Fibroblast of lung (primary cell): ENCODE measurements around the gene EYA2. TPM values are rescaled to one million over a fixed set of nuclear protein-coding genes. Genes with fewer than 3 reads are reported as not detected.

ENCODE experiments used
- DNase-seq, 2 donors: peaks; one replicate each; pipeline versions ENCODE4 v3.0.0 to v3.0.0-alpha.2; 2010; ENCODE audit warnings: low read depth in 2 of 2
- H2AFZ ChIP-seq: 2 replicates; pipeline ENCODE4 v1.5.1; 2012; ENCODE audit warnings: low read length, control low read depth, inconsistent platforms
- H3K27ac ChIP-seq: 2 replicates; pipeline ENCODE4 v1.5.1; 2011; ENCODE audit warnings: low read length, control low read depth; ENCODE audit not compliant: insufficient read depth
- H3K27me3 ChIP-seq: 2 replicates; pipeline ENCODE4 v1.5.1; 2011; ENCODE audit warnings: mild to moderate bottlenecking, low read length; ENCODE audit not compliant: control insufficient read depth, insufficient read depth
- H3K36me3 ChIP-seq: 2 replicates; pipeline ENCODE4 v1.5.1; 2011; ENCODE audit warnings: low read length; ENCODE audit not compliant: control insufficient read depth, insufficient read depth
- H3K4me1 ChIP-seq: 2 replicates; pipeline ENCODE4 v1.5.1; 2011; ENCODE audit warnings: low read length; ENCODE audit not compliant: control insufficient read depth, insufficient read depth; ENCODE audit errors: extremely low read depth
- H3K4me2 ChIP-seq: 2 replicates; pipeline ENCODE4 v1.5.1; 2011; ENCODE audit warnings: low read length, control low read depth; ENCODE audit not compliant: insufficient read depth; ENCODE audit errors: extremely low read depth
- H3K4me3 ChIP-seq, 4 experiments: fragments of 200-600 bp in 1 of 4; sonication (generic) in 1 of 4; replicated peaks in 1 of 4; 2 replicates each; pipeline ENCODE4 v1.5.1; 2011 to 2016; ENCODE audit warnings: low read length in 4 of 4, low read depth in 3 of 4, mild to moderate bottlenecking in 3 of 4, control low read depth in 2 of 4, inconsistent platforms in 1 of 4, mixed read lengths in 1 of 4; ENCODE audit not compliant: insufficient read depth in 1 of 4; ENCODE audit errors: control extremely low read depth in 1 of 4
- H3K79me2 ChIP-seq: 2 replicates; pipeline ENCODE4 v1.5.1; 2012; ENCODE audit warnings: mild to moderate bottlenecking, low read length, inconsistent platforms; ENCODE audit not compliant: control insufficient read depth, insufficient read depth
- H3K9ac ChIP-seq: 2 replicates; pipeline ENCODE4 v1.5.1; 2011; ENCODE audit warnings: mild to moderate bottlenecking, low read length, control low read depth; ENCODE audit not compliant: insufficient read depth
- H3K9me3 ChIP-seq: 2 replicates; pipeline ENCODE4 v1.5.1; 2012; ENCODE audit warnings: low read depth, low read length; ENCODE audit not compliant: control insufficient read depth, insufficient read depth
- H4K20me1 ChIP-seq: 2 replicates; pipeline ENCODE4 v1.5.1; 2011; ENCODE audit warnings: low read length; ENCODE audit not compliant: control insufficient read depth, insufficient read depth; ENCODE audit errors: extremely low read depth
- CTCF ChIP-seq, 2 donors: IDR thresholded peaks in 1 of 2; conservative IDR thresholded peaks in 1 of 2; 1 replicate in 1 of 2; 2 replicates in 1 of 2; pipeline ENCODE4 v1.5.1; 2011 to 2012; ENCODE audit warnings: low read length in 2 of 2, control low read depth in 1 of 2, inconsistent platforms in 1 of 2, low read depth in 1 of 2, mild to moderate bottlenecking in 1 of 2
- EZH2 ChIP-seq: IDR thresholded peaks from 2 replicates; pipeline ENCODE4 v1.5.1; 2012; ENCODE audit warnings: low read length, control low read depth, mild to moderate bottlenecking; ENCODE audit errors: missing control alignments
- polyA plus RNA-seq, 2 donors: library from polyadenylated mRNA; depleted of rRNA in 1 of 2; stranded (reverse) in 1 of 2; unstranded in 1 of 2; fragments of >200 nt; gene quantifications; 2 replicates each; pipeline ENCODE4 v1.2.1, GENCODE V29; 2011 to 2012; ENCODE audit warnings: missing spikeins in 1 of 2
- total RNA-seq: library from RNA; depleted of rRNA; stranded (reverse); fragments of >200 nt; gene quantifications from 2 replicates; pipeline ENCODE4 v1.2.1, GENCODE V29; 2014

Gene EYA2
- total and polyA plus RNA-seq, 2 donors (not counting 1 experiment from before 2014, with no cell fraction given), result 0.37 to 1.7 TPM

GRCh38 chr20:46975976-46976375 lies 81.3 kb downstream of the EYA2 start:
- no peaks in the 10 kb centered on the region for H3K79me2 ChIP-seq
- H3K27ac ChIP-seq, result no peak overlapping the region
- H3K36me3 ChIP-seq, result no peaks in the 10 kb centered on the region
- H3K4me2 ChIP-seq, result no peak overlapping the region
- no peak overlapping the region for H3K9ac ChIP-seq
- no peaks in the 10 kb centered on the region for H3K4me1 ChIP-seq
- no peaks in the 10 kb centered on the region for H3K27me3 ChIP-seq
- TF ChIP-seq CTCF (conservative IDR thresholded peaks at IDR 0.05 in 1 of 2, IDR thresholded peaks at IDR 0.05 in 1 of 2; ENCODE audit: low read depth in 1 of 2, low read length in 2 of 2), result no peak
- no peak for TF ChIP-seq EZH2
- no peak overlapping the region for H3K4me3 ChIP-seq
- no peaks in the 10 kb centered on the region for H3K9me3 ChIP-seq
- no peak overlapping the region for H2AFZ ChIP-seq
- DNase-seq, result no peak
- no peaks in the 10 kb centered on the region for H4K20me1 ChIP-seq

- H3K4me3 ChIP-seq, result no peak overlapping the region
- TF ChIP-seq EZH2, result no peak
- no peak for TF ChIP-seq CTCF (conservative IDR thresholded peaks at IDR 0.05 in 1 of 2, IDR thresholded peaks at IDR 0.05 in 1 of 2; ENCODE audit: low read depth in 1 of 2, low read length in 2 of 2)
- H4K20me1 ChIP-seq, result no peaks in the 10 kb centered on the region
- no peaks in the 10 kb centered on the region for H3K9me3 ChIP-seq
- H3K36me3 ChIP-seq, result no peaks in the 10 kb centered on the region
- DNase-seq, result no peak
- no peaks in the 10 kb centered on the region for H3K79me2 ChIP-seq
- no peak overlapping the region for H2AFZ ChIP-seq
- H3K9ac ChIP-seq, result no peak overlapping the region
- no peak overlapping the region for H3K4me2 ChIP-seq
- no peaks in the 10 kb centered on the region for H3K27me3 ChIP-seq
- no peak overlapping the region for H3K27ac ChIP-seq
- no peaks in the 10 kb centered on the region for H3K4me1 ChIP-seq
These were observed 82.6 kb downstream of the EYA2 start for GRCh38 chr20:46977204-46977603.

- Histone ChIP-seq H3K79me2 (no peaks in the 10 kb centered on the region), H3K36me3 (no peaks in the 10 kb centered on the region), H3K4me2 (no peak overlapping the region), H3K9ac (no peak overlapping the region), H4K20me1 (no peaks in the 10 kb centered on the region), H3K4me1 (no peaks in the 10 kb centered on the region), H3K27ac (no peak overlapping the region), H3K27me3 (no peaks in the 10 kb centered on the region), H2AFZ (no peak overlapping the region), H3K9me3 (no peaks in the 10 kb centered on the region), H3K4me3 (no peak overlapping the region)
- DNase-seq, result no peak
- TF ChIP-seq CTCF (conservative IDR thresholded peaks at IDR 0.05 in 1 of 2, IDR thresholded peaks at IDR 0.05 in 1 of 2; ENCODE audit: low read depth in 1 of 2, low read length in 2 of 2) (no peak), EZH2 (no peak)
These were observed 83.4 kb downstream of the EYA2 start for GRCh38 chr20:46977909-46978588.
